Testis (tissue), 2 donors: ENCODE data around the gene IRF5.

Experiments used
- POLR2A ChIP-seq: fragments of 450-650 bp; IDR thresholded peaks from one replicate; pipeline ENCODE4 v1.6.1; 2017; ENCODE audit warnings: antibody characterized with exemption, mild to moderate bottlenecking, moderate library complexity
- TF ChIP-seq, protein P1 (sequence below), 3 experiments: fragments of 450-650 bp in 2 of 3; fragments of 200-600 bp in 1 of 3; sonication (generic) in 1 of 3; IDR thresholded peaks; one replicate each; pipeline ENCODE4 v1.5.1; 2016 to 2019; ENCODE audit warnings: antibody characterized with exemption in 3 of 3, mild to moderate bottlenecking in 2 of 3, moderate library complexity in 1 of 3

DNA sequence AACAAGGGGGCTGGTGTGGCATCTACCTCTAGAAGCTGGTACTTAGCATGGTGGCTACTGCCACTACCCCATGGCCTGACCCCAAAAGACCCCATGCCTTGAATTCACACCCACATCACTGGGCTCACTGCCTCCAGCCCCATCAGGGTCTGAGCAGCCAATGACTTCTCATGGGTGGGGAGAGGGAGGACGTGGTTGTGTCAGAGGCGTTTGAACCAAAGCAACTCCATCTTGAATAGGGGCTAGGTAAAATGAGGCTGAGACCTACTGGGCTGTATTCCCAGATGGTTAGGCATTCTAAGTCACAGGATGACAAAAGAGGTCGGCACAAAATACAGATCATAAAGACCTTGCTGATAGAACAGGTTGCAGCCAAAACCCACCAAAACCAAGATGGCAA is 42.4 kb upstream of the IRF5 start:
- TF ChIP-seq POLR2A = no peak
- TF ChIP-seq, protein P1, sequence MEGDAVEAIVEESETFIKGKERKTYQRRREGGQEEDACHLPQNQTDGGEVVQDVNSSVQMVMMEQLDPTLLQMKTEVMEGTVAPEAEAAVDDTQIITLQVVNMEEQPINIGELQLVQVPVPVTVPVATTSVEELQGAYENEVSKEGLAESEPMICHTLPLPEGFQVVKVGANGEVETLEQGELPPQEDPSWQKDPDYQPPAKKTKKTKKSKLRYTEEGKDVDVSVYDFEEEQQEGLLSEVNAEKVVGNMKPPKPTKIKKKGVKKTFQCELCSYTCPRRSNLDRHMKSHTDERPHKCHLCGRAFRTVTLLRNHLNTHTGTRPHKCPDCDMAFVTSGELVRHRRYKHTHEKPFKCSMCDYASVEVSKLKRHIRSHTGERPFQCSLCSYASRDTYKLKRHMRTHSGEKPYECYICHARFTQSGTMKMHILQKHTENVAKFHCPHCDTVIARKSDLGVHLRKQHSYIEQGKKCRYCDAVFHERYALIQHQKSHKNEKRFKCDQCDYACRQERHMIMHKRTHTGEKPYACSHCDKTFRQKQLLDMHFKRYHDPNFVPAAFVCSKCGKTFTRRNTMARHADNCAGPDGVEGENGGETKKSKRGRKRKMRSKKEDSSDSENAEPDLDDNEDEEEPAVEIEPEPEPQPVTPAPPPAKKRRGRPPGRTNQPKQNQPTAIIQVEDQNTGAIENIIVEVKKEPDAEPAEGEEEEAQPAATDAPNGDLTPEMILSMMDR (IDR thresholded peaks at IDR 0.05) = no peak
